GM19238 (cell line): ENCODE results near the gene ILDR1.
"Not testable (repeated sequence)": the region's sequence is repeated elsewhere in the genome, so short reads cannot be mapped to it uniquely, and the experiment has no call there.

Experiments
- DNase-seq: peaks from one replicate; pipeline ENCODE4 v3.0.0; 2011; ENCODE audit warnings: low spot score; ENCODE audit not compliant: insufficient read length

ILDR1 gene

DNA sequence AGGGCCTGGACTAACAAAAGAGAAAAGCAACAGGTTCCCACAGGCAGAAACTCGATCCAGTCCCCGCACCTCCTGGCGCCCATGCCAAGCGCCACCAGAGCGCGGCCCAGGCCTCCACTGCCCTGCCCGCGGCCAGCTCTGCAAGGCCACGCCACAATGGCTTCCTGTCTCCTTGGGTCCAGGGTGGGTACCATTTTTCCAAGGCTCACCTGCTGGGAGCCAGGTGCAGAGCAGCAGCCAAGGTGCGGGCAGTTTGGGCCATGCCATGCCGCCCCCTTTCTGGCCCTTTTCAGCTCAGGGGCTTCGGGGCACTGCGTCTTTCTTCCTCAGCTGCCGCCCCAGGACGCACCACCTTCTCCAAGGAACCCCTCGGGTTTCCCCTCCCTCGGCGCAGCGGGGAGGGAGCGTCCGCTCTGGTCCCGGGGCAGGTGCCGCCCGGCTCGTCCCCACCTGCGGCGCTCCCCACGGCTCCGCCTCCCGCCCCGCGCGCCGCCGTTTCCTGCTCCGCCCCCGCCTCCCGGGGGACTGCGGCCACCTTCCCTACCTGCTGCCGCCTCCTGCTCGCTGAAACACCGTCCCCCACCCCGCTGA, at the start of gene ILDR1:
Gene ILDR1, minus strand, starts transcription at position 437 of the 591 bp plus-strand sequence. Its CDS starts 170 bp downstream, at position 267.
- peak; percentile 46 for DNase-seq

DNA sequence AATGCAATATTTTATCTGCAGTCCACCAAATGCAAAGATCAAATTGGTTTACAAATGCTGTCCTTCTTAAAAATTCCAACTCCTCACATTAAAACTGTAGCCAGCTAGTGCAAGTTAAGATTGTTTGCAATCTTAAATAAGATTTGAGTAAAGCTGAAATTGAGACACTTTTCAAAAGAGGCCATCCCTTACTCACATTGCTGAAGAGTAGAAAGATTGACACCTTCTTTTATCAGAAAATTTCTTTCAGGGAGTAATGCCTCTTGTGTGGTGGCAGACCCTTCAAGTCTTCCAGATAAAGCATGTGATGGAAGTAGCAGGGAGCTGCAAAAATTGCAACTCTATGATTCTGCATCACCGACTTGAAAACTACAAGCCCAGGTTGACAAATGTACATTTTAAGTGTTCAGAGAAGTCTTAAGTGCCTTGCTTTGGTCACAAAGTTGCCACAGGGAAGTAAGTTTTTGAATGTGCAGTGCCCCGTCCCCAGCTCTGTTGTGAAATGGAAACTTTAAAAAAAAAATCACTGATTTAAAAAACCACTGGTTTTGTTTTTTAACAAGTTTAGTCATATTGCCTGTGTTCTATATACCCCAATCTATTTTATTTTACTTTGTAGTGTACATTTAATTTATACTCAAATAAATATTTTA, 45.7 kb upstream of the ILDR1 start:
- DNase-seq = no peak

DNA sequence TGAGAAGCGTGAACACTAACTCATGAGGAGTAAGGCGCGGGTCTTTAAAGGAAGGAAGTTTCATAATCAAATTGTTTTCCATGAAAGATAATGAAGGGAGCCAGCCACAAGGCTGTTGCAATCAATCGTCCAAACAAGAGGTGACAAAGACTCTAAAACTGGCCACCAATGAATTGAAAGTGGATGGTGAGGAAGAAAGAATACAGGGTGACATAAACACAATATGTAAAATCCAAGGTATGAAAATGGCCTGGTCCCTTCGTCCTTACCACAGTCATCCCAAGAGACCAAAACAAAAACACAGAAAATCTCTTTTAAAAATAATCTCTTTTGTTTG, 45.1 kb upstream of the ILDR1 start:
- DNase-seq = no peak

DNA sequence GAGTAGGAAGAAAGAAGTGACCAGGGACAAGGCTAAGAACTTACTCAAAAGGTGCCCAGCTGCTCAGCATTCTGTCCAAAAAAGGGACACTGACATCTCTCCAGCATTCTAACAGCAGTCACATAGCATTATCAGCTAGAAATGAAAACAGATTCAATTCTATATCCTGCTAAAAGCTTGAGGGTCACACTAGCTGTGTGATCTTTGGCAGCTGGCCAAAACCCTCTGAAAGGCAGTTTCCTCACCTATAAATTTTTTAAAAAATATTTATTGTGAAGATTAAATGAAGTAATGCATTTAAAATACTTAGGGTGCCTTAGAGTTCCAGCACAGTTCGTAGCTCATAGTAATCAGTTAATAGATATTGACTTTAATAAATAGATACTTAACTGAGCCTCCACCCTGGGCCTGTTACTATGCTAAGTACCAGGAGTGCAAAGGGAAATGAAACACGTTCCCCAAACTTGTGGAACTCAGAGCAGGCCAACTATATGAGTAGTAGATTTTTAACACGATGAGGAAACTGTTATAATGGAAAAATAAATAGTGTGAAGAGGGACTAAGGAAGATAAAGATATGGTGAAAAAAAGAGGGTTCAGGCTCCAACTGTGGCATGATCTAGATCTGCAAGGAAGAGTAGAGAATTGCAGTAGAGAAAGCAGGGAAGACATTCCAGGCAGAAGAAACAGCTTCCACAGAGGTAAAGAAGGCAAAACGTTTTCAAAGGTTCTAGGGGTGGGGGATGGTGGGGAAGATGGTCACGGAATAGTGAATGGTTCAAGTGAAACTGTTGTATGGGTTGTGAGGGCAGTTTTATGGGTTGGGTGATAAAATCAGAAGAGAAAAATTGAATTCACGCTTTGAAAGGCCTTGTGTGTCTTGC, 44.5 kb upstream of the ILDR1 start:
- DNase-seq = no peak

DNA sequence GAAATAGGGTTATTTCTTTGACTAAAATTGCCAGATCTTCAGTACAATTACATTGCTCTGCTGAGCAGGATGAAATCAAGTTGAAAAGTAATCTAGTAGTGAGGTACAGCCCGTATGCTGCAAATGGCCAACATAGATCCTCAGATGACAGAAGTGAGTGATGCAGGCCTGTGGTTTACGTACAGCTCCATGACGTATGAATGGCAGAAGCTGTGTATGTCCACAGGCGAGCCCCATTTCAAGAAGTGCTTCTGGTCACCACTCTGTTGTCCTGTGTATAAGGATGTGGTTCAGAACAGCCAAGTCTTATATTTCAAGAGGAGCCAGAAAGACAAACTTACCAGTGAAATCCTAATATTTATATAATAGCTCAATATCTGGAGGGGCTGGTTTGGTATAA, 42.3 kb upstream of the ILDR1 start:
- no peak for DNase-seq

DNA sequence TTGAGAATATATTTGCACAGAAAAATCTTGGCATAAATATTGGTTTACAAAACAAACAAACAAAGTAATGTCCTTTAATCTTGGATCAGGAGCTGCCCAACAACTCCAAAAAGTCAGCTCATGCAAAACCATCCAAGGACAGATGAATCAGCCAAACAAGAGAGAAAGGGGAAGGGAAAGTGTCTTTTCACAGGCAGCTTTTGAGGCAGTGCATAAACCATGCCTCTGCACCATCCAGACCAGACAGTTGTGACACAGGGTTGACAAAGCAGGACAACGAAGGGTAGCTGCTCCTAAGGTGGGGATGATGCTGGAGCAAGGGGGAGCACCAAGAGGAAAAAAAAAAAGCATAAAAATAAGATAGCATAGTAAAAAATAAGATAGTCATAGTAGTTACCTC, 41.9 kb upstream of the ILDR1 start:
- DNase-seq = no peak

DNA sequence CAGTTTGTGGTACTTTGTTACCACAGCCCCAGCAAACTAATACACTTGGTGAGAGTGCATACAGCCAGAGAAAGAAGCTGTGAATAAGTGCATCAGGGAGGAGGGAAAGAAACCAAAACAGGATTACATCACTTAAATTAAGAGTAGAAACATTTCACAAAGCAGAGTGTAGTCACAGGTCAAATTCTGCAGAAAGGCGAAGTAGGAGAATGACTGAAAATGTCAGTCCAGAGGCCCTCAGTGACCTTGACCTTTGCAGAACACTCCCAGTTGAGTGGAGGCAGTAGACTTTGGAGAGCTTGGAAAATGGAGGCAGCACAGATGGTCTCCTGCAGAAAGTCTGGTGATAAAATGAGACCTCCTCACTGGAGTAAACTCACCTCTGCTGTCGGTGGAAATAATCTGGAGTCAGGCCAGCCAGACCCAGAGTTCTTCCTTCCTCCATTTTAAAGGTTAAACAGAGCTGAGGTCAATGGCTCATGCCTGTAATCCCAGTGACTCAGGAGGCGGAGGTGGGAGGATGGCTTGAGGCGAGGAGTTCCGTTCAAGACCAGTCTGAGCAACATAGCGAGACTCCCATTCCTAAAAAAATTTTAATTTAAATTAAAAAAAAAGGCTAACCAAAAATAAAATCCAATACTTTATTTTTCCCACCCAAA, 38.1 kb upstream of the ILDR1 start:
- no peak for DNase-seq

DNA sequence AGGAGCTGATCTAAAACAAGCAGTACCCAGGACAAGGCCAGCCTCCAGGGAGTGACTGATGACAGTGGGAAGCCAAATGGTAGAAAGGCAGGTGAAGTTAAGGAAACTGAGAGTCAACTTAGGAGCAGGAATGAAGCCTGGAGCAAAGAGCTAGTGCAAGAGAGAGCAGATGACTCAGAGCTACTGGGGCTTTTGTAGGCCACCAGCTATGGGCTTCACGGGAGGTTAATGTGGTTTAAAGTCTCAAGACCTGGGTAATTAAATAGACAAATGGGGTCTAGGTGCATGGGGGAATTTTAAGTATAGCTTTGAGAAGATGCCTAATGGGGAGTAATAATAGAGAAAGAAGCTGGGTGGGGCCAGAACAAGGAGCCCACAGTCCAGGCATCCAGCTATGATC, 36.2 kb upstream of the ILDR1 start:
- DNase-seq = no peak

DNA sequence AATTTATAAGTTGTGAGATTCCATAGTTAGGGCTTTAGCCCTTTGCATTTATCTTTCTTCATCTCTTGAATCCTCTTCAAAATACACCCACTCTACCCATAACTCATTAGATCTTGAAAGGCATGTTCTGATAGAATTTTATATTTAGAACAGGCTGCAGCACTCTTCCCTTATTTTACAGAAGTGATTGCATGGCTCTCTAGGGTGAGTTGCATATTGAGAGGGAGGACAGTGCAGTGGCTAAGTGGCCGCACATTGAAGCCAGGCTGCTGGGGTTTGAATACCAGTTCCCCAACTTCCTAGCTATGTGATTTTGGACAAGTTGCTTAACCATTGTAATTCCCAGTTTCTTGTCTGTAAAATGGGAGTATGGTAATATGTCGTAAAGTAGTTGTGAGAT, 35.6 kb upstream of the ILDR1 start:
- no peak for DNase-seq

DNA sequence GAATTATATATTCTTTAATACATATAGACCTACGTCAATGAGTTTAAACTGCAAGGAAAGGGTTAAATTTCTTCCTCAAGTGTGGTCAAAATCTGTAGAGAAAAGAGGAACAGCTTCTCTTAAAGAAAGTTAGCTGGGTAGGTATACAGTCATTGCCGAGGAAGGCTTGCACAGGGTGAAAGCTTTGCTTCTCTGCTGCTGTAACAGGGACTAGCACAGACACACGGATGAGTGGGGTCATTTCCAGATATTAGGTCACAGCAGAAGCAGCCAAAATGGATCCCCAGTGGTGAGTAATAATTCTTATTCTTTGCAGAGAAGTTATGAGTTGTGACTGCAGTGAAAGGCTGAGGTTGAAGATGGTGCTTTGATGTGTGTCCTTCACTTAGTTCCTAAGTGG, 33.2 kb upstream of the ILDR1 start, which contains the start of gene CD86:
Gene CD86, plus strand, starts transcription at position 148 of the 400 bp plus-strand sequence. Its CDS starts 128 bp downstream, at position 276.
- no peak for DNase-seq

DNA sequence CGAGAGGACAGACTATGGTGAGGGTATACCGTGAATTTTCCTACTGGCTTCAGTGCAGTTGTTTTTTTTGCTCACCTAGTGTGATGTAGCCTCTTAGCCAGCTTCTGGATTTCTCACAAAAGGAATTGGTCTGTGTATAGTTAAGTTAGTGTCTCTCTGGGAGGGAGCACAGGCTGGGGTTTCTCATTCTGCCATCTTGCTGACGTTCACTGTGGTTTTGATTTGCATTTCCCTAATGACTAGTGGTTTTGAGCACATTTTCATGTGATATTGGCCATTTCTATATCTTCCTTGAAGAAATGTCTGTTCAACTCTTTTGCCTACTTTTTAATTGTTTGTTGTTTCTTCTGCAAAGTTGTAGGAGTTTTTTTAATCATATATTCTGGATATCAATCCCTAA, 30.9 kb upstream of the ILDR1 start:
- DNase-seq = no peak

DNA sequence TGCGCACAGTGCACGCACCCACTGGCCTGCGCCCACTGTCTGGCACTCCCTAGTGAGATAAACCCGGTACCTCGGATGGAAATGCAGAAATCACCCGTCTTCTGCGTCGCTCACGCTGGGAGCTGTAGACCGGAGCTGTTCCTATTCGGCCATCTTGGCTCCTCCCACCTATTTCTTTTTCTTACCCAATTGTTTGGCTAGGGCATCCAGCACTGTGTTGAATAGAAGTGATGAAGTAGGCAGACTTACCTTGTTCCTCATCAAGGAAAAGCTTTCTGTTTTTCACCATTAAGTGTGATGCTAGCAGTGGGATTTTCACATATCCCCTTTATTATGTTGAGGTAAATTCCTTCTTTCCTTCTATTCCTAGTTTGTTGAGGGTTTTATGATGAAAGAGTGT, 25.7 kb upstream of the ILDR1 start:
- DNase-seq = not testable (repeated sequence)

DNA sequence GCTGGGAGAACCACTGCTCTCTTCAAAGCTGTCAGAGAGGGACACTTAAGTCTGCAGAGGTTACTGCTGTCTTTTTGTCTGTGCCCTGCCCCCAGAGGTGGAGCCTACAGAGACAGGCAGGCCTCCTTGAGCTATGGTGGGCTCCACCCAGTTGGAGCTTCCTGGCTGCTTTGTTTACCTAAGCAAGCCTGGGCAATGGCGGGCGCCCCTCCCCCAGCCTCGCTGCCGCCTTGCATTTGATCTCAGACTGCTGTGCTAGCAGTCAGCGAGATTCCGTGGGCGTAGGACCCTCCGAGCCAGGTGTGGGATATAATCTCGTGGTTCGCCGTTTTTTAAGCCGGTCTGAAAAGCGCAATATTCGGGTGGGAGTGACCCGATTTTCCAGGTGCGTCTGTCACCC, 25.2 kb upstream of the ILDR1 start:
- DNase-seq = not testable (repeated sequence)

DNA sequence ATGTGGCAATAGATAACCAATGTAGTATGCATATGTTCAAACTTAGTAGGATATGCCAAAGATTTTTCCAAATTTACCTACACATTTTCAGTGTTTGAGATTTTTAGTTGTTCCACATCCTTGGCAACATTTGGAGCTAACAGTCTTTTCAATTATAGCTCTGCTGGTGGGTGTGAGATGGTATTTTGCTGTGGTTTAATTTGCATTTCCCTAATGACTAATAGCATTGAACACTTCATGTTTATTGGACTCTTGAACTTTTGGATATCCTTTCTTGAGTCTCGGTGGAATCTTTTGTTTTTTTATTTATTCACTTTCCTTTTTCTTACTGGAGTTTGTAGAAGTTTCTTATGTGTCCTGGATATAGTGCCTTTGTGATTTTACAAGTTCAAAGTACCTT, 11.0 kb upstream of the ILDR1 start:
- no peak for DNase-seq

DNA sequence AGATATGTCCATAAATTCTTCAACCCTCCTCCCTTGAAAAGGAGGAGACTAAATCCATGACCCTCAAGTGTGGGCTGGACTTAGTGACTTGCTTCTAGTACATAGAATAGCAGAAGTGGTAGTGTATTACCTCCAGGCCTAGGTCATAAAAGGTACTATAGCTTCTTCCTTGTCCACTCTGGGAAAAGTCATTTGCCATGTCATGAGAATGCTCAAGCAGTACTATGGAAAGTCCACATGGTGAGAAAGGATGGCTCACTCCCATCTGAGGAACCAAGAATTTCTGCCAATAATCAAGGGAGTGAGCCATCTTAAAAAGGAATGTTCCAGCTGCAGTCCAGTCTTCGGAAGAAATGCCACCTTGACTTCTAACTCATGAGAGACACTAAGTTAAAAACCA, 10.5 kb upstream of the ILDR1 start:
- DNase-seq = no peak

DNA sequence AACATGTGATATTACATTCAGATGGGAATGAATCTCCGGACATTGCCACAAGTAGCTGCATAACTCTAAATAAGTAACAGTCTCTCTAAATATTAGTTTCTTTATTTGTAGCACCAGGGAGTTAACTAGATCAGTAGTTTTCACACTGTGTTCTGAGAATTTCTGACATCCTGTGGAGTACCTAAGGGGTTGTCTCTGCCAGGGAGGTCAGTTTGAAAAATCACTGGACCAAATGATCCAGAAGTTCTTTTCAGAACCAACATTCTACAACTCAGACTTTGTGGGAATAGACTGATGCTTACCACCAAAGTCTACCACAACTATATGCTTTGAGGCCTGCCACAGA, 9.0 kb upstream of the ILDR1 start:
- no peak for DNase-seq

DNA sequence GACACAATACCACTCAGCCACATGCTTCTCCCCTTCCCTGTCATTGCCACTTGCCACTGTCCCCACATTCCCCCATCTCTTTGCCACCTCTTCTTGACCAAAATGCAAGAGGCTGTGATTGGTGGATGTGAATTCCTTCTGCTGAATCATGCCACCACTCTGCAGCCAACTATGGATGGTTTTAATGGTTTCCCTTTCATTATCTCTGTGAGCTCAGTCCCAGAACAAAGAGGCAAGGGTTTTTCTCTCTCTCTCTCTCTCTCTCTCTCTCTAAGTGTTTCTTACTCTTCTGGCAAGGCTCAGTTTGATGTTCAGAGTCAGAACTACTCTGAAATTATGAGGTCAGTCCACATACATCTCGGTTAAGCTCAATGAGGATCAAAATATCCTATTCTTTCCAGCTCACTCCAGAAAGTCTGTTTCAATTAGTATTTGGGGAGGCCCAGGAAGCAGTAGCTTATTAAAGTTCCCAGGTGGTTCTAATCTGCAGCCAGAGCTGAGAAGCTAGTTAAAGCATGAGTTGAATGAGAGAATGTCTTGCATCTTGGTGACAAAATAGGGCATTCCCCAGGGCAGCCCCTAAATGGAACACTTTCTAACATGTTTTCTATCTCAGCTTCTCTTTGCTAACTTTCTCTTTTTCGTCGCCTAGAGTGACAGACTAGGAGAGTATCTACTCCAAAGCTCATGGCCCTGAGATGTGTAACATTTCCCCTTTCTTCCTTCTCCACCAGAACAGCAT, 8.5 kb upstream of the ILDR1 start:
- DNase-seq = no peak

DNA sequence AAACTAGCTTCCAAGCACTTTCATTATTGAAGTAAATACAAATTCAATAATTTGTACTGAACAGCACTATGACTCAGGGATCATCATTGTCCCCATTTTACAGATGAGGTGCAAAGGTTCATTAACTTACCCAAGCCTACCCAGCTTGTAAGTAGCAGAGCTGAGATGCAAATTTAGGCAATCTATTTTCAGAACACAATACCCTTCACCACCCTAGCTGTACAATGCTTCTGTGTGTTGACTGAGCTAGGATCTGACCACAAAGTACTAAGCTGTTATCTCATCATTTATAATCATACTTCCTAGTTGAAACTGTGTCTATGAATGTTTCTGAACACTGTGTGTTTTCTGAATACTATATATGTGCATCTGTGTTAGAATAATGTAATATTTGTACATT, 3.2 kb upstream of the ILDR1 start:
- peak; percentile 56 for DNase-seq

DNA sequence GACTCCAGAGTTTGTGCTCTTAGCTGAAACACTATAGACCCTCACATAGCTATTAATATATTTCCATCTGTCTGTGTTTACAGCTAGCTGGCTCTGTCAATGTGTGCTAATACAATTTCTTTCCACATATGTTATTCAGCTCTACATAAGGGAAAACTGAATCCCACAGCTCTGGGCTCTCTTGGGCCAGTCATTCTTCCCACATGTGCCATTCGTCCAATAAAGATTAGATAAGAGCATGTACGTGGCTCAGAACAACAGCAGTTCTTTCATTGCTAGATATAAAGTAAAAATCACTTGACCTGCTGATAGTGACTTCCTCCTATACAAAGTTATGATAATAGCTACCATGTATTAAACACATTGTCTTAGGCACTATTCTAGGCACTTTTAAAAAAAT, 2.8 kb upstream of the ILDR1 start:
- no peak for DNase-seq

DNA sequence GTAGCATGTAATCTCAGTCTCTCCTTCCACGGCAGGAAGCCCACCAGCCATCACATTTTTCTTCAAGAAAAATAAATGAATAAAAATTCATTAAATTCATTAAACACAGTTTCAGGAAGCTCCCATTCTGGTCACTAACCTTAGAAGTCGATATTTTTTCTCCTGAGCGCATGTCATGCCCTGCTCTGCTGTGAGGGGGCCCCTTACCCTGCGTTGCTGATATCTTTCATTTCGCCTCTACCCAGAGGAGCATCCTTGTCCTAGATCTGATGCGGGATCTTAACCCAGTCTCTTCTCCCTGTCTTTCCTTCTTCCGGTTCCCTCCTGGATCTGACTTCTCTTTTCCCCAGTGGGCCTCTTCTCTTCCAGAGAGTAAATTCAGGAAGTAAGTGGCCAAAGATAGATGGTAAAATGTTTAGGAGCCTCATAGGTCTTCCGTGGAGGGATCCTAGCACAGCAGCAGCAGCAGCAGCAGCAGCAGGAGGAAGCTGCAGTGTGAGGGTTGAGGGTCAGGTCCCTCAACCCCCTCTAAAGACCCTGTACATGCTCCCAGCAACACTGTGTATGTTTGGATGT, 1.4 kb upstream of the ILDR1 start:
- no peak for DNase-seq

DNA sequence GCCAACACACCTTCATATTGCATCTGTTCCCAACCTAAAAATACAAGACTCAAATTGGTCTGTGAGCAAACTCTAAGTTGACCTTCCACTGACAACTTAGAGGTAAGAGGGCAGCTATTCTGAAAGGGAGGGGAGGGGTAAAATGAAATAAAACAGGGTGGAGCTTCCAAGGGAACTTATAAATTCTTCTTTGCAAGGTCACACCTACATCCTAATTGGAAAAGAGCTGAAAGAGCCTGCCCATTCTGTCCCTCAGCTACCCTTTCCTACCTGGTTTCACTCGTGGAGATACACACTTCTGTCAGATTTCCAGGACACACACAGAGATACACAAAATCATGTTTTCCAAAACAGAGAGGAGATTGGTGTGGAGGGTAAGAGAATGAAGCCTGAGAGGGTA, 1.0 kb downstream of the ILDR1 start:
- DNase-seq = no peak
